ENCODE measurements around the gene ARMC12. TPM values are rescaled to one million over a fixed set of nuclear protein-coding genes. Genes with fewer than 3 reads are reported as not detected.

Gene ARMC12
- total and polyA plus RNA-seq, 10 of the 15 experiments (the other 5 are each of a cell fraction or from before 2014, with no cell fraction given) = 0.10 to 1.6 (median 0.62) TPM

DNA sequence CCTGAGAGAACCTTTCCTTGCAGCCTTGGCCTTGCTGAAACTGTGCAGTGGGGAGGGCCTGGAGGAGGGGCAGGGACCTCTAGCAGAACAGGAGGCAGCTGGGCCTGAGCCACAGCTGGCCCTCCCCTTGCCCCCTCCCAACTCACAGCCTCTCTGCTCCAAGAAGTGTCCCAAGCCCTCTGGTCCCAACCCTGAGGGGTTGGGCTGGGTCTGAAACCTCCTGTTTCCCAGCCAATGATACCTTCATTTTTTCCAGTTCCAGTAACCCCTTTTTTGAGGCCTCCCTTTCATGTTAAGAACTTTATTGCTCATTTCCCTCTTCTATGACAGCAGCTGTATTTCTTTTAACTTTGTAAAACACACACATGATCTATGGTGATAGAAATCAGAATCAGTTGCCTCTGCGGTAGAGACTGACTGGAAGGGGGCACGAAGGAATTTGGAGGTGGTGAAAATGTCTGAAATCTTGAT lies 17.9 kb upstream of the ARMC12 start (continued):
- TF ChIP-seq ZNF687 (IDR thresholded peaks at IDR 0.05) (peak; percentile 57; the same call in 1 of the 2 replicates), IRF4 (IDR thresholded peaks at IDR 0.05; ENCODE audit: low read depth, low read length) (0 out of 2 replicates have a peak, but pooled peaks have one; percentile 6), RUNX3 (IDR thresholded peaks at IDR 0.05; ENCODE audit: low read length) (peak; percentile 32; the same call in 1 of the 2 replicates)

- no peaks in the 10 kb centered on the region for H3K36me3 ChIP-seq (ENCODE audit: control insufficient read depth in 2 of 2, insufficient read depth in 2 of 2, low read length in 1 of 2)
- H3K9me3 ChIP-seq (replicated peaks; ENCODE audit: control insufficient read depth, insufficient read depth, low read length) = no peaks in the 10 kb centered on the region; the same call in 2 of the 3 replicates
- H2AFZ ChIP-seq (ENCODE audit: control insufficient read depth, low read depth, low read length) = peak overlapping the region; percentile 65
- 10% methylated on average over 5 of the region's 5 CpGs for WGBS (ENCODE audit: insufficient coverage, insufficient replicate concordance, low lambda C conversion rate, missing lambda C conversion rate)
- peak overlapping the region; percentile 49; the same call in 1 of the 2 replicates for H3K4me3 ChIP-seq
- FAIRE-seq (peak; percentile 75), DNase-seq (ENCODE audit: low read depth, low spot score) (no peak), ATAC-seq (peak; percentile 76)
- peak overlapping the region; percentile 76 for H3K27ac ChIP-seq (ENCODE audit: control insufficient read depth, insufficient read depth)
- ChIA-PET CTCF (interaction anchor here (1.1 to 1.9 kb wide), 6 partner anchors 8 to 38 kb away, joined by 3 to 9 read pairs (median 4); partner anchors contain the start of gene FKBP5), POLR2A (interaction anchor here (1.3 to 2.7 kb wide), 7 partner anchors 9 to 39 kb away, joined by 3 to 13 read pairs (median 5); no protein-coding TSS in a partner anchor), SMC1A (ENCODE audit: uncharacterized antibody, unreplicated experiment) (interaction anchor here (0.9 to 3.6 kb wide), 10 partner anchors 10 to 60 kb away, joined by 3 to 24 read pairs (median 5); partner anchors contain the start of gene ARMC12), RAD21 (ENCODE audit: unreplicated experiment) (interaction anchor here (0.6 to 4.7 kb wide), 5 partner anchors 8 to 50 kb away, joined by 3 to 36 read pairs (median 8); no protein-coding TSS in a partner anchor)
- H3K27me3 ChIP-seq (replicated peaks in 1 of 2; ENCODE audit: control insufficient read depth in 2 of 2, insufficient read depth in 2 of 2, low read length in 1 of 2) = no peaks in the 10 kb centered on the region
- no peaks in the 10 kb centered on the region for H3K79me2 ChIP-seq (ENCODE audit: control insufficient read depth, insufficient read depth, low read length)
- in situ Hi-C loops (cut with MboI) (no loop called here), intact Hi-C loops (cut with micrococcal nuclease; ENCODE audit: unreplicated experiment) (no loop called here)
- no peaks in the 10 kb centered on the region for H4K20me1 ChIP-seq (ENCODE audit: control insufficient read depth, insufficient read depth)
- peak overlapping the region; percentile 50 for H3K9ac ChIP-seq (ENCODE audit: control insufficient read depth, insufficient read depth, low read length)
- H3K4me2 ChIP-seq (ENCODE audit: control insufficient read depth, insufficient read depth) = peak overlapping the region; percentile 84
- BruUV-seq (replicated peaks) = no TSS peak
- H3K4me1 ChIP-seq (ENCODE audit: control insufficient read depth, insufficient read depth, low read length) = peaks cover 41% of the 10 kb centered on the region
- 0 out of 2 replicates have a peak, but pooled peaks have one; percentile 51 for TF ChIP-seq CREM (IDR thresholded peaks at IDR 0.05; ENCODE audit: low read depth)
- TF ChIP-seq, protein P1, sequence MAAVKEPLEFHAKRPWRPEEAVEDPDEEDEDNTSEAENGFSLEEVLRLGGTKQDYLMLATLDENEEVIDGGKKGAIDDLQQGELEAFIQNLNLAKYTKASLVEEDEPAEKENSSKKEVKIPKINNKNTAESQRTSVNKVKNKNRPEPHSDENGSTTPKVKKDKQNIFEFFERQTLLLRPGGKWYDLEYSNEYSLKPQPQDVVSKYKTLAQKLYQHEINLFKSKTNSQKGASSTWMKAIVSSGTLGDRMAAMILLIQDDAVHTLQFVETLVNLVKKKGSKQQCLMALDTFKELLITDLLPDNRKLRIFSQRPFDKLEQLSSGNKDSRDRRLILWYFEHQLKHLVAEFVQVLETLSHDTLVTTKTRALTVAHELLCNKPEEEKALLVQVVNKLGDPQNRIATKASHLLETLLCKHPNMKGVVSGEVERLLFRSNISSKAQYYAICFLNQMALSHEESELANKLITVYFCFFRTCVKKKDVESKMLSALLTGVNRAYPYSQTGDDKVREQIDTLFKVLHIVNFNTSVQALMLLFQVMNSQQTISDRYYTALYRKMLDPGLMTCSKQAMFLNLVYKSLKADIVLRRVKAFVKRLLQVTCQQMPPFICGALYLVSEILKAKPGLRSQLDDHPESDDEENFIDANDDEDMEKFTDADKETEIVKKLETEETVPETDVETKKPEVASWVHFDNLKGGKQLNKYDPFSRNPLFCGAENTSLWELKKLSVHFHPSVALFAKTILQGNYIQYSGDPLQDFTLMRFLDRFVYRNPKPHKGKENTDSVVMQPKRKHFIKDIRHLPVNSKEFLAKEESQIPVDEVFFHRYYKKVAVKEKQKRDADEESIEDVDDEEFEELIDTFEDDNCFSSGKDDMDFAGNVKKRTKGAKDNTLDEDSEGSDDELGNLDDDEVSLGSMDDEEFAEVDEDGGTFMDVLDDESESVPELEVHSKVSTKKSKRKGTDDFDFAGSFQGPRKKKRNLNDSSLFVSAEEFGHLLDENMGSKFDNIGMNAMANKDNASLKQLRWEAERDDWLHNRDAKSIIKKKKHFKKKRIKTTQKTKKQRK (IDR thresholded peaks at IDR 0.05; ENCODE audit: low read depth, low read length) = no peak
- TF ChIP-seq ZNF687 (IDR thresholded peaks at IDR 0.05) = peak; percentile 49
- 0 out of 4 replicates have a peak, but pooled peaks of 1 of the 2 experiments have one; percentile 53 for TF ChIP-seq EP300 (IDR thresholded peaks at IDR 0.05; ENCODE audit: borderline replicate concordance in 1 of 2, control insufficient read depth in 1 of 2, low read depth in 2 of 2, low read length in 2 of 2)
These were observed 17.4 kb upstream of the ARMC12 start for GRCh38 chr6:35719404-35719829.

Data from GM12878 (cell line).